GM12878 (cell line): ENCODE results near the gene PRF1. TPM values are rescaled to one million over a fixed set of nuclear protein-coding genes. Genes with fewer than 3 reads are reported as not detected.
A peak's percentile ranks its signal among the peaks of the same experiment; 100 is the strongest.

Experiments
- BACH1 ChIP-seq: fragments of 450-650 bp; IDR thresholded peaks from 2 replicates; pipeline ENCODE4 v1.6.1; 2017; ENCODE audit warnings: mild to moderate bottlenecking, borderline replicate concordance
- DPF2 ChIP-seq: fragments of 450-650 bp; IDR thresholded peaks from 2 replicates; pipeline ENCODE4 v1.6.1; 2017; ENCODE audit warnings: mild to moderate bottlenecking
- E4F1 ChIP-seq: fragments of 450-650 bp; IDR thresholded peaks from 2 replicates; pipeline ENCODE4 v1.6.1; 2018; ENCODE audit warnings: borderline replicate concordance, mild to moderate bottlenecking; ENCODE audit not compliant: partially characterized antibody
- GATAD2B ChIP-seq: fragments of 450-650 bp; conservative IDR thresholded peaks from 2 replicates; pipeline ENCODE4 v1.6.1; 2017; ENCODE audit warnings: low read depth, mild to moderate bottlenecking, moderate library complexity
- IRF5 ChIP-seq: fragments of 450-650 bp; IDR thresholded peaks from 2 replicates; pipeline ENCODE4 v1.6.1; 2017; ENCODE audit warnings: borderline replicate concordance
- JUND ChIP-seq: IDR thresholded peaks from 2 replicates; pipeline ENCODE4 v1.6.1; 2012; ENCODE audit warnings: low read depth, mild to moderate bottlenecking, low read length, improper control_type of control experiment, moderate library complexity
- MTA2 ChIP-seq: fragments of 450-650 bp; IDR thresholded peaks from 2 replicates; pipeline ENCODE4 v1.6.1; 2016; ENCODE audit warnings: low read depth, mild to moderate bottlenecking, moderate library complexity
- MYB ChIP-seq: fragments of 150-350 bp; IDR thresholded peaks from 2 replicates; pipeline ENCODE4 v1.6.1; 2014; ENCODE audit warnings: mild to moderate bottlenecking, low read depth, low read length, borderline replicate concordance
- NFYB ChIP-seq: IDR thresholded peaks from 2 replicates; pipeline ENCODE4 v1.6.1; 2011; ENCODE audit warnings: low read depth, mild to moderate bottlenecking, low read length, improper control_type of control experiment, moderate library complexity; ENCODE audit not compliant: insufficient read depth
- POU2F2 ChIP-seq: IDR thresholded peaks from 3 replicates; pipeline ENCODE4 v1.6.1; 2011; ENCODE audit warnings: low read depth, mild to moderate bottlenecking, low read length, borderline replicate concordance
- SKIL ChIP-seq: fragments of 450-650 bp; IDR thresholded peaks from 2 replicates; pipeline ENCODE4 v1.6.1; 2017; ENCODE audit warnings: mild to moderate bottlenecking, low read depth, inconsistent platforms; ENCODE audit not compliant: poor library complexity, severe bottlenecking
- SREBF2 ChIP-seq: IDR thresholded peaks from 2 replicates; pipeline ENCODE4 v1.6.1; 2012; ENCODE audit warnings: mild to moderate bottlenecking, low read length
- TARDBP ChIP-seq: IDR thresholded peaks from 2 replicates; pipeline ENCODE4 v1.6.1; 2016; ENCODE audit warnings: borderline replicate concordance
- TCF7 ChIP-seq: IDR thresholded peaks from 2 replicates; pipeline ENCODE4 v1.6.1; 2014; ENCODE audit warnings: antibody characterized with exemption, borderline replicate concordance
- ZNF592 ChIP-seq: fragments of 450-650 bp; IDR thresholded peaks from 2 replicates; pipeline ENCODE4 v1.6.1; 2017; ENCODE audit warnings: mild to moderate bottlenecking, moderate library complexity
- polyA plus RNA-seq, 11 experiments: library from polyadenylated mRNA; depleted of rRNA in 4 of 11; unstranded in 6 of 11; stranded (reverse) in 5 of 11; fragments of >200 nt; fragmentation: Nextera tagmentation in 4 of 11; fragmentation: Illumina TruSeq in 1 of 11; extraction: Ambion mirVana in 4 of 11; extraction: Trizol in 1 of 11; gene quantifications; 1 replicate in 1 of 11; 2 replicates in 10 of 11; pipeline versions ENCODE4 v1.2.1 to v1.2.3, GENCODE V29; 2011 to 2016; ENCODE audit warnings: inconsistent platforms in 2 of 11, missing spikeins in 2 of 11, low read depth in 1 of 11
- total RNA-seq, 4 experiments: library from RNA; depleted of rRNA in 3 of 4; stranded (reverse); fragments of >200 nt in 3 of 4; fragmentation: Illumina TruSeq in 1 of 4; extraction: Trizol in 1 of 4; gene quantifications; 2 replicates each; pipeline versions ENCODE4 v1.2.1 to v1.2.3, GENCODE V29; 2013 to 2021
- TF ChIP-seq, protein P1 (sequence below), 3 experiments: IDR thresholded peaks in 2 of 3; conservative IDR thresholded peaks in 1 of 3; 2 replicates each; pipeline ENCODE4 v1.5.1; 2011; ENCODE audit warnings: low read depth in 3 of 3, low read length in 3 of 3, mild to moderate bottlenecking in 3 of 3, control low read depth in 2 of 3, moderate library complexity in 2 of 3, inconsistent platforms in 1 of 3, mixed read lengths in 1 of 3; ENCODE audit not compliant: control insufficient read depth in 2 of 3, insufficient read depth in 1 of 3; ENCODE audit errors: extremely low read depth in 1 of 3

The PRF1 gene
- total and polyA plus RNA-seq, 10 of the 15 experiments (the other 5 are each of a cell fraction or from before 2014, with no cell fraction given), result 0.84 to 15.7 (median 1.3) TPM

- TF ChIP-seq ZNF592 (no peak), MTA2 (peak; percentile 80; the same call in 1 of the 2 replicates), GATAD2B (no peak), POU2F2 (no peak), JUND (no peak), BACH1 (no peak), SKIL (no peak), SREBF2 (no peak), DPF2 (0 out of 2 replicates have a peak, but pooled peaks have one; percentile 22), TCF7 (no peak), MYB (no peak), IRF5 (no peak), E4F1 (no peak), NFYB (no peak), TARDBP (no peak)
- TF ChIP-seq, protein P1, sequence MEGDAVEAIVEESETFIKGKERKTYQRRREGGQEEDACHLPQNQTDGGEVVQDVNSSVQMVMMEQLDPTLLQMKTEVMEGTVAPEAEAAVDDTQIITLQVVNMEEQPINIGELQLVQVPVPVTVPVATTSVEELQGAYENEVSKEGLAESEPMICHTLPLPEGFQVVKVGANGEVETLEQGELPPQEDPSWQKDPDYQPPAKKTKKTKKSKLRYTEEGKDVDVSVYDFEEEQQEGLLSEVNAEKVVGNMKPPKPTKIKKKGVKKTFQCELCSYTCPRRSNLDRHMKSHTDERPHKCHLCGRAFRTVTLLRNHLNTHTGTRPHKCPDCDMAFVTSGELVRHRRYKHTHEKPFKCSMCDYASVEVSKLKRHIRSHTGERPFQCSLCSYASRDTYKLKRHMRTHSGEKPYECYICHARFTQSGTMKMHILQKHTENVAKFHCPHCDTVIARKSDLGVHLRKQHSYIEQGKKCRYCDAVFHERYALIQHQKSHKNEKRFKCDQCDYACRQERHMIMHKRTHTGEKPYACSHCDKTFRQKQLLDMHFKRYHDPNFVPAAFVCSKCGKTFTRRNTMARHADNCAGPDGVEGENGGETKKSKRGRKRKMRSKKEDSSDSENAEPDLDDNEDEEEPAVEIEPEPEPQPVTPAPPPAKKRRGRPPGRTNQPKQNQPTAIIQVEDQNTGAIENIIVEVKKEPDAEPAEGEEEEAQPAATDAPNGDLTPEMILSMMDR (IDR thresholded peaks at IDR 0.05 in 2 of 3, conservative IDR thresholded peaks at IDR 0.05 in 1 of 3; ENCODE audit: control insufficient read depth in 2 of 3, extremely low read depth in 1 of 3, insufficient read depth in 1 of 3, low read depth in 3 of 3, low read length in 3 of 3), result no peak
These were observed 14.3 kb downstream of the PRF1 start (continued) for GRCh38 chr10:70588255-70588654.
